ENCODE measurements around the gene IMP4. TPM values are rescaled to one million over a fixed set of nuclear protein-coding genes. Genes with fewer than 3 reads are reported as not detected.
A peak's percentile ranks its signal among the peaks of the same experiment; 100 is the strongest.

Gene IMP4
- total RNA-seq, 3 donors from 2014 or later, result 94.7 to 114 (median 113) TPM

- peak overlapping the region; percentile 67 to 77 (median 71) for H3K4me3 ChIP-seq
- no peaks in the 10 kb centered on the region for H3K36me3 ChIP-seq
- H3K27me3 ChIP-seq, result no peaks in the 10 kb centered on the region
- intact Hi-C loops (cut with DNase I; ENCODE audit: low total_unique reads), result no loop called here
- no peak for DNase-seq (ENCODE audit: low spot score in 2 of 2)
- H3K27ac ChIP-seq, result peak overlapping the region; percentile 91 to 92
- no peak for TF ChIP-seq POLR2A (IDR thresholded peaks at IDR 0.05)
- no peak for TF ChIP-seq CTCF (IDR thresholded peaks at IDR 0.05)
- no peak for TF ChIP-seq POLR2AphosphoS5 (IDR thresholded peaks at IDR 0.05)
- peaks cover 0 to 10% of the 10 kb centered on the region in 2 donors for H3K4me1 ChIP-seq
- no peaks in the 10 kb centered on the region for H3K9me3 ChIP-seq
Observed at GRCh38 chr2:130391872-130392670, 49.4 kb downstream of the IMP4 start.

GRCh38 chr2:130393318-130393910 is 50.7 kb downstream of the IMP4 start:
- intact Hi-C loops (cut with DNase I; ENCODE audit: low total_unique reads), result no loop called here
- no peaks in the 10 kb centered on the region for H3K36me3 ChIP-seq
- no peaks in the 10 kb centered on the region for H3K9me3 ChIP-seq
- H3K27ac ChIP-seq, result no peak overlapping the region
- no peak overlapping the region for H3K4me3 ChIP-seq
- no peak for DNase-seq (ENCODE audit: low spot score in 2 of 2)
- H3K27me3 ChIP-seq, result no peaks in the 10 kb centered on the region
- TF ChIP-seq POLR2A (IDR thresholded peaks at IDR 0.05) (no peak), CTCF (IDR thresholded peaks at IDR 0.05) (no peak), POLR2AphosphoS5 (IDR thresholded peaks at IDR 0.05) (no peak)
- H3K4me1 ChIP-seq, result peaks cover 0 to 10% of the 10 kb centered on the region in 2 donors

Other genes with a start within 250 kb of the IMP4 start
- 1 to 10 TPM in 2 of 3 donors, not detected in 1; 3.3 to 4.2 TPM for gene POTEF, start 213.7 kb upstream of the IMP4 start, total RNA-seq
- gene CCDC74B, start 197.8 kb upstream of the IMP4 start, total RNA-seq, result 10 to 100 TPM in 1 of 3 donors, 1 to 10 TPM in 2; 2.7 to 16.1 (median 9.5) TPM
- 10 to 100 TPM; 28.0 to 50.1 (median 41.3) TPM for gene SMPD4, start 161.3 kb upstream of the IMP4 start, total RNA-seq
- 10 to 100 TPM; 91.0 to 99.9 (median 97.3) TPM for gene MZT2B, start 160.6 kb upstream of the IMP4 start, total RNA-seq
- gene TUBA3E, start 144.5 kb upstream of the IMP4 start, total RNA-seq, result not detected
- 10 to 100 TPM; 50.8 to 77.1 (median 54.3) TPM for gene PTPN18, start 13.2 kb downstream of the IMP4 start, total RNA-seq
- gene POTEI, start 166.4 kb downstream of the IMP4 start, total RNA-seq, result 1 to 10 TPM in 1 of 3 donors, under 1 TPM in 1, not detected in 1; 0.98 to 1.2 TPM
- gene CFC1B, start 178.3 kb downstream of the IMP4 start, total RNA-seq, result not detected

All from breast epithelium (tissue), 4 donors.